Liver (tissue), 9 donors: ENCODE data around the gene LHPP. TPM values are rescaled to one million over a fixed set of nuclear protein-coding genes. Genes with fewer than 3 reads are reported as not detected.

Experiments
- DNase-seq: peaks from one replicate; pipeline ENCODE4 v3.0.0-alpha.2; 2017; ENCODE audit warnings: low spot score
- H3K27ac ChIP-seq, 2 donors: one replicate each; pipeline ENCODE4 v1.7.0; 2013; ENCODE audit warnings: inconsistent platforms in 2 of 2, low read length in 2 of 2, control low read depth in 1 of 2, low read depth in 1 of 2, mild to moderate bottlenecking in 1 of 2
- H3K27me3 ChIP-seq, 4 donors: one replicate each; pipeline versions ENCODE4 v1.6.1 to v1.7.0; 2013; ENCODE audit warnings: low read length in 3 of 4, inconsistent platforms in 1 of 4, mild to moderate bottlenecking in 1 of 4, moderate library complexity in 1 of 4; ENCODE audit not compliant: control insufficient read depth in 4 of 4, insufficient read depth in 4 of 4
- H3K36me3 ChIP-seq, 4 donors: one replicate each; pipeline versions ENCODE4 v1.6.1 to v1.7.0; 2013; ENCODE audit warnings: low read length in 3 of 4, mild to moderate bottlenecking in 3 of 4, low read depth in 1 of 4, moderate library complexity in 1 of 4; ENCODE audit not compliant: control insufficient read depth in 4 of 4, insufficient read depth in 3 of 4
- H3K4me1 ChIP-seq, 4 donors: one replicate each; pipeline versions ENCODE4 v1.6.1 to v1.7.0; 2013; ENCODE audit warnings: low read length in 3 of 4, mild to moderate bottlenecking in 3 of 4, moderate library complexity in 1 of 4; ENCODE audit not compliant: control insufficient read depth in 4 of 4, insufficient read depth in 4 of 4
- H3K4me3 ChIP-seq, 3 donors: one replicate each; pipeline versions ENCODE4 v1.6.1 to v1.7.0; 2013; ENCODE audit warnings: low read length in 3 of 3, control low read depth in 1 of 3, low read depth in 1 of 3, mild to moderate bottlenecking in 1 of 3
- H3K9ac ChIP-seq, 2 donors: one replicate each; pipeline ENCODE4 v1.7.0; 2013; ENCODE audit warnings: low read length in 2 of 2, mild to moderate bottlenecking in 2 of 2, moderate library complexity in 2 of 2, control low read depth in 1 of 2, low read depth in 1 of 2
- H3K9me3 ChIP-seq, 4 donors: one replicate each; pipeline versions ENCODE4 v1.6.1 to v1.7.0; 2013; ENCODE audit warnings: low read length in 3 of 4; ENCODE audit not compliant: control insufficient read depth in 4 of 4
- ATF3 ChIP-seq: IDR thresholded peaks from 2 replicates; pipeline ENCODE4 v1.6.1; 2016; ENCODE audit warnings: antibody characterized with exemption
- CTCF ChIP-seq: fragments of 150-350 bp; IDR thresholded peaks from 2 replicates; pipeline ENCODE4 v1.5.1; 2017; ENCODE audit warnings: improper control_type of control experiment, low read depth, low read length; ENCODE audit not compliant: missing input control
- EGR1 ChIP-seq, 2 donors: IDR thresholded peaks; 2 replicates each; pipeline ENCODE4 v1.6.1; 2016 to 2018; ENCODE audit warnings: antibody characterized with exemption in 2 of 2, low read depth in 2 of 2
- FOXA1 ChIP-seq: IDR thresholded peaks from 2 replicates; pipeline ENCODE4 v1.6.1; 2016; ENCODE audit warnings: antibody characterized with exemption
- FOXA2 ChIP-seq: IDR thresholded peaks from 2 replicates; pipeline ENCODE4 v1.6.1; 2016; ENCODE audit warnings: antibody characterized with exemption
- GABPA ChIP-seq, 2 donors: IDR thresholded peaks in 1 of 2; conservative IDR thresholded peaks in 1 of 2; 2 replicates each; pipeline ENCODE4 v1.6.1; 2016; ENCODE audit warnings: antibody characterized with exemption in 2 of 2, mild to moderate bottlenecking in 1 of 2, moderate library complexity in 1 of 2
- HNF4A ChIP-seq, 2 donors: conservative IDR thresholded peaks; 2 replicates each; pipeline ENCODE4 v1.6.1; 2016; ENCODE audit warnings: antibody characterized with exemption in 2 of 2, mild to moderate bottlenecking in 2 of 2
- HNF4G ChIP-seq: IDR thresholded peaks from 2 replicates; pipeline ENCODE4 v1.6.1; 2016; ENCODE audit warnings: antibody characterized with exemption
- JUND ChIP-seq, 2 donors: IDR thresholded peaks; 2 replicates each; pipeline ENCODE4 v1.6.1; 2016; ENCODE audit warnings: antibody characterized with exemption in 2 of 2
- MAX ChIP-seq: IDR thresholded peaks from 2 replicates; pipeline ENCODE4 v1.6.1; 2016; ENCODE audit warnings: antibody characterized with exemption
- NR2F2 ChIP-seq: IDR thresholded peaks from 2 replicates; pipeline ENCODE4 v1.6.1; 2016; ENCODE audit warnings: antibody characterized with exemption
- RAD21 ChIP-seq, 2 donors: IDR thresholded peaks; 2 replicates each; pipeline ENCODE4 v1.6.1; 2016; ENCODE audit warnings: antibody characterized with exemption in 2 of 2, mild to moderate bottlenecking in 2 of 2
- REST ChIP-seq: IDR thresholded peaks from 2 replicates; pipeline ENCODE4 v1.6.1; 2016; ENCODE audit warnings: antibody characterized with exemption, mild to moderate bottlenecking
- RXRA ChIP-seq, 2 donors: IDR thresholded peaks; 2 replicates each; pipeline ENCODE4 v1.6.1; 2017 to 2018; ENCODE audit warnings: antibody characterized with exemption in 2 of 2, mild to moderate bottlenecking in 1 of 2
- SP1 ChIP-seq: IDR thresholded peaks from 2 replicates; pipeline ENCODE4 v1.6.1; 2018; ENCODE audit warnings: antibody characterized with exemption, mild to moderate bottlenecking
- TAF1 ChIP-seq: conservative IDR thresholded peaks from 2 replicates; pipeline ENCODE4 v1.6.1; 2016; ENCODE audit warnings: antibody characterized with exemption, mild to moderate bottlenecking
- YY1 ChIP-seq: IDR thresholded peaks from 2 replicates; pipeline ENCODE4 v1.6.1; 2016; ENCODE audit warnings: antibody characterized with exemption, mild to moderate bottlenecking
- ZBTB33 ChIP-seq: IDR thresholded peaks from 2 replicates; pipeline ENCODE4 v1.6.1; 2016; ENCODE audit warnings: antibody characterized with exemption
- WGBS: extraction: QIAGEN DNeasy Blood & Tissue Kit; methylation state at CpG from one replicate; pipeline ENCODE4 v1.1.7; 2013; 5-methylcytosine and 5-hydroxymethylcytosine counted together
- polyA plus RNA-seq, 2 donors: library from polyadenylated mRNA; stranded (reverse) in 1 of 2; unstranded in 1 of 2; fragments of 200-250 nt in 1 of 2; fragments of >200 nt in 1 of 2; fragmentation: Nextera tagmentation in 1 of 2; extraction: Ambion mirVana in 1 of 2; gene quantifications; one replicate each; pipeline versions ENCODE4 v1.2.1 to v1.2.3, GENCODE V29; 2013 to 2015
- total RNA-seq, 2 donors: library from RNA; depleted of rRNA; stranded (reverse); fragments of >200 nt; gene quantifications; one replicate each; pipeline ENCODE4 v1.2.3, GENCODE V29; 2014
- donor health status: healthy.
- donor health status: healthy.
- donor health status: healthy.
- donor health status: healthy.
- donor health status: healthy.

The LHPP gene
- total and polyA plus RNA-seq, 4 donors = 15.9 to 39.9 (median 26.2) TPM

- H3K27me3 ChIP-seq = no peaks in the 10 kb centered on the region
- no peak overlapping the region for H3K27ac ChIP-seq
- no peaks in the 10 kb centered on the region for H3K36me3 ChIP-seq
- 78% methylated on average over 12 of the region's 12 CpGs for WGBS
- H3K9ac ChIP-seq = no peak overlapping the region
- H3K9me3 ChIP-seq = no peaks in the 10 kb centered on the region
- TF ChIP-seq ATF3 (no peak), RXRA (IDR thresholded peaks at IDR 0.05) (no peak), ZBTB33 (no peak), EGR1 (IDR thresholded peaks at IDR 0.05; ENCODE audit: low read depth in 2 of 2) (no peak), GABPA (IDR thresholded peaks at IDR 0.05 in 1 of 2, conservative IDR thresholded peaks at IDR 0.05 in 1 of 2) (no peak), HNF4A (conservative IDR thresholded peaks at IDR 0.05) (no peak), FOXA1 (no peak), MAX (no peak), CTCF (no peak), SP1 (no peak), NR2F2 (no peak), REST (no peak), JUND (IDR thresholded peaks at IDR 0.05) (no peak), YY1 (no peak), FOXA2 (no peak), HNF4G (no peak), TAF1 (no peak), RAD21 (IDR thresholded peaks at IDR 0.05) (no peak)
- no peak overlapping the region for H3K4me3 ChIP-seq
- H3K4me1 ChIP-seq = peaks cover 0 to under 1% (median 0%) of the 10 kb centered on the region in 4 donors
- DNase-seq = no peak
Observed at GRCh38 chr10:124602121-124602561, 140.5 kb downstream of the LHPP start.
